Stimulated activated CD4-positive, alpha-beta T cell treated with anti-CD3 and anti-CD28 coated beads, Interleukin-4, amount 100 ng/mL, for 48 hours (primary cell): ENCODE results near the gene CHTF8.
"Not testable (repeated sequence)": the region's sequence is repeated elsewhere in the genome, so short reads cannot be mapped to it uniquely, and the experiment has no call there.

Source experiments
- DNase-seq, 2 donors: peaks; one replicate each; pipeline ENCODE4 v3.0.0-alpha.2; 2020; ENCODE audit warnings: low read depth in 2 of 2

The CHTF8 gene, protein sequence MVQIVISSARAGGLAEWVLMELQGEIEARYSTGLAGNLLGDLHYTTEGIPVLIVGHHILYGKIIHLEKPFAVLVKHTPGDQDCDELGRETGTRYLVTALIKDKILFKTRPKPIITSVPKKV

DNA sequence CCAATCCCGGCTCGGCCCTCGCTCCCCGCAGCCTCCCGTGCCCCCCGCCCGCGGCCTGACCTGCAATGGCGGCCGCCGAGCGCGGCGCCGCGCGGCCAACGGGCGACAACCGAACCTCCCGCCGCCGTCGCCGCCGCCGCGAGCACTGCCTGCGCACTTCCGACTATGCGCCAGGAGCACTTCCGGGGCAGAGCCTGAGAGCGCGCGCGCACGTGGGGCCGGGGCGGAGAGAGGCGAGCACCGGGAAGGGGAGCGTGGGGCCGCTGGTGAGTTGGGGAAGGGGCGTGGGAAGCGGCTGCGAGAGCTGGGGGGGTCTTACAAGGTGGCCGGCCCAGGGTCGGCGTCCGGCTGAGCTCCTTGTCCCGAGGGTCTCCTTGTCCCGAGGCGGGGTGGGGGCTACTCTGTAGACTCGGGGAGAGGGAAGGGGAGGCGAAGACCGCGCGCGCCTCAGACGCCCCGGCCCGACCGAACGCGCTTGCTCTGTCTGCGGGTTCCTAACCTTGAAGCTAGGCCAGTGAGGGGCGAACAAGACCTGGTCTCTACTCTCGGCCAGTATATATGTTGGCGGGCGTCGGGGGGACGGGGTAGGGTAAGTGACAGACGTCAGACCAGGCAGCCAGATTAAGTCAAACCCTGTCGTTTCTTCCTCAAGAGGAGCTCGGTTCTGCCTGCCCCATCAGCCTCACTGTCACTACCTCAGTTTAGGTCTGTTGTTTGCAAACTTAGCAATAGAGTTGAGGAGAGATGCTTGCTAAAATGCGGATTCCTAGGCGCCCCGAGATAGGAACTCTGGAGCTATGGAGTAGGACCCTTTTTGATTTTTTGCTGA is at the start of gene CHTF8, which contains the start of gene UTP4:
Gene CHTF8 (minus strand): TSS at position 165 of the 829 bp plus-strand sequence. CDS start 11,130 bp downstream, outside the sequence.
Gene UTP4 (plus strand): TSS at position 226 of the 829 bp plus-strand sequence. CDS start 811 bp downstream, outside the sequence.
- DNase-seq: peak; percentile 84 to 90

DNA sequence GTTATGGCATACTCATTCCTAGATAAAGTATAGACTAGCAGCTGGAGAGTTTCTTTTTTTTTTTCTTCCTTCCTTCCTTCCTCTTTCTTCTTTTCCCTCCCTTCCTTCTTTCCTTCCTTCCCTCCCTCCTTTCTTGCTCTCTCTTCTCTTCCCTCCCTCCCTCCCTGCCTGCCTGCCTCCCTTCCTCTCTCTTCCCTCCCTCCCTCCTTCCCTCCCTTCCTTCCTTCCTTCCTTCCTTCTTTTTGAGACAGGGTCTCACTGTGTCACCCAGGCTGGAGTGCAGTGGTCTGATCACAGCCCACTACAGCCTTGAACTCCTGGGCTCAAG is 47.6 kb upstream of the CHTF8 start:
- no peak for DNase-seq

DNA sequence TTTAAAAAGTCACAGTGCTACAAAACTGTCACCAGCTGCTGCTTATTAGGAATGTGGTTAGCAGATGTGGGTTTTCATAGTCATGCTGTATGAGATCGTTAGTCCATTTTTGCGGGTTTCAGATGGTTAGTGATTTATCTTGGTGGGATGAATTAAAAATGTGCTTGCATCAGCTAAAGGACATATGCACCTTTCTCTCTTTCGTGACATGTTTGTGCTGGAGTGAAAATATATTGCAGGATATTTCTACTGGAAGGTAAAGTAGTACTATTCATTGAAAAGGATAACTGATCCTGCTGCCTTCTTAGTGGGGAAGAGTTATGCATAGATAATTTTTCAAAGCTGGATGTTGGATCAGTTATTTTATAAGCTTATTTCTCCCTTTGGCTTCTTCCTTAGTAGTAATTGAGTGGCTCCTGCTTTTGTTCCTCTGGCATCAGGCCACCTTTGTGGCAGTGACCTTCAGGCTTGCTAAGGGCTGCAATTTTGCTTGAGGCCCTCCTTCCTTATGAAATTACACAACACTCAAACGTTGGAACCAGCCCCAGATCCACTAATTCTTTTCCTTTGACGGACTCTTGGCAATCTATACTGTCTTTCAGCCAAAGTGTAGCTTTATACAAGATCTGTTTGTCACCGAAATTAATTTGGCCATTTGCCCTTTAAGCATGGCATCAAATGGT is 47.1 kb upstream of the CHTF8 start:
- DNase-seq: no peak

DNA sequence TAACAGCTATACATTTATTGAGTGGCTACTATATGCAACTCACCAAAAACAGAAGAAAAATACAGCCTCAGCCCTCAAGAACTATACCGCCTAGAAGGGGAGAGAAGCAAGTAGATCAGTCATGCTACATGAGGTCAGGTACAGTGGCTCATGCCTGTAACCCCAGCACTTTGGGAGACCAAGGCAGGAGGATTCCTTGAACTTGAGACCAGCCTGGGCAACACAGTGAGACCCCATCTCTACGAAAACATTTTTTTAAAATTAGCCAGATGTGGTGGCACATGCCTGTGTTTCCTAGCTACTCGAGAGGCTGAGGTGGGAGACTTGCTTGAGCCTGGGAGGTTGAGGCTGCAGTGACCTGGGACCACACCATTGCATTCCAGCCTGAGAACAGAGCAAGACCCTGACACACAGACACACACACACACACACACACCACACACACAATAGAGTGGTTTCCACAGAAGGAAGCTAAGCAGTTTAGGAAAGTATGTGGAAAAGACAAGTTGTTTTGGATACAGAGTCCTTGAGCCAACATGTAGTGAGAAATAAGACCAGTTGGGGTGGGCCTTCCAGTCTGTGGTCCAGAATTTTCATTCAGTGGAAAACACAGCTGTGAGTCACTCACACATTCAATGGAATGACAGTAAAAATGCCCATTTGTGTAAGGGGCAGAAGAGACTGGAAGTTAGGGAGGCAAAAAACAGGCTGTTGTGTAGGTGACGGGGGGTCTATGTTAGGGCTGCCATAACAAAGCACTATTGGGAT is 43.8 kb upstream of the CHTF8 start:
- DNase-seq: no peak

DNA sequence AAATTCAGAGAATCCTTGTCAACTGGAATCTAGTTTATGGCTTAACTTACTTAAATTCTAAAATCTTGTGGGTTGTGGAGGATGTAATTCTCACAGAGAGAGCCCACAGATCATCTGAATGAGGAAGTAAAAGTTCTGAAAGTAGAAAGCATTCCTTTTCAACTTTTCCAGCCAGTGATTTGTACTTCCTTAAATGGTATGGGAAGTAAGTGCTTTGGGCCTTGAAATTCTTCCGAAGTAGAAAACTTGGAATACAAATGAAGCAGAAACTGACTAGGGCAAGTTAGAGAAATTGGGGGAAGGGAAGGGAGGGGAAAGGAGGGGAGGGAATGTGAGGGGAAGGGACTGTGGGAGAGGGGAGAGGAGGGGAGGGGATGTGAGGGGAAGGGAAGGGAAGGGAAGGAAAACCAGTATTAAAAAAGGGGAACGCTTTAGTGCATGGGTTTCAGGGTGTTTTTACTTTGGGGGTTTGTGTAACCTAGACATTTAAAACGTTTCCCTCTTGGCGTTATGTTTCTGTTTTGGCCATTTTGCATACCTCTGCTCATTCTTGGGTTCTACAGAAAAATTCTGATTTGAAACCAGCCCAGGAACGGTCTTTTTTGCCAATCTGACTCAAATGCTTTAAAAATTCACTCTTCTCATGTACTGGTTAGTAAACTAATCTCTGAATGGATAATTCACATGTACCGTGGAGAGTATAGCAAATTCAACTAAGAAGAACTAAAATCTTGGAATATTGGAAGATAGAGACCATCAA is 39.1 kb upstream of the CHTF8 start:
- DNase-seq: no peak

DNA sequence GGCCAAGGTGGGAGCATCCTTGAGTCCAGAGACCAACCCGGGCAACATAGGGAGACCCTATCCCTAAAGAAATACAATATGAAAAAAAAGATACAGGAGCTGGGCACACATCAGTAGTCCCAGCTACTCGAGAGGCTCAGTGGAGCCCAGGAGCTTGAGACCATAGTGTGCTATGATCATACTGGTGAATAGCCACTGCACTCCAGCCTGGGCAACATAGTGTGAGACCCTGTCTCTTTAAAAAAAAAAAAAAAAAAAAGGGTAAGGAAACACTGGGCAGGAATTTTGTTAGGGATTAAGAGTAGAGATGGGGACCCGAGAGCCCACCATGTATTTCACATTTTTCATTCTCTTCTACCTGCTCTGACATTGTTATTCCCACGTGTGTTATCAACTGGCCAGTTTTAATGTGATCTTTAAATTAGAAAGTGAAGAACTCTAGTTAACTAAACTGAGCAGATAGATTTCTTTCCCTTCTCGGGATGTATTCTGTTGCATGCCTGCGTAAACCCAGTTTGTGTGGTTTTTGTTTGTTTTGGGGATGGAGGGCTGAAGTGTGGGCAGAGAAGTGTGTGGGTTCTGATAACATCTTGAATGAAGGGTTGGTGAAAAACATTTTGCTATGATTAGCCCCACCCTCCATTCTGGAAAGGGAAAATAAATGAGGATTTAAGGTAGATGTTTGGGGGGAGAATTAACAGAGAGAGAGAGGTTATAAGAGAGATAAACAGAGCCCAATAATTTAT is 37.4 kb upstream of the CHTF8 start:
- no peak for DNase-seq

DNA sequence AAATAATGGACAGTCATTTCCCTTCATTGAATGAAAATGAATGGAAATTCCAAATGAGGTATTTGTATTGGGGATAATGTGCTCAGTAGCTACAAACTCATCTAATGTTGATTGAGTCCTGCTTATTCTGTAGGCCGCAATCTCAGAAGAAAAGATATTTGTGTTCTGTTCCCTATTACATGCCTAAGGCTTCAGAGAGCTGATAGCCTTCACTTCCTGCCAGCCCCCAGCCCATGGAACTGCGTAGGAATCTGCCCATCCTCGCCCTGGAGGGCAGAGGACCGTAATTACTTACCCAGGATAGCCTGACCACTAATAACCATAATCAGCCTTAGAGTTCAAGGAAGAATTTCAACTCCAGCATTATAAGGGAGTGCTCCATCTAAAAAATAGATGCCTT is 36.7 kb upstream of the CHTF8 start:
- DNase-seq: no peak

DNA sequence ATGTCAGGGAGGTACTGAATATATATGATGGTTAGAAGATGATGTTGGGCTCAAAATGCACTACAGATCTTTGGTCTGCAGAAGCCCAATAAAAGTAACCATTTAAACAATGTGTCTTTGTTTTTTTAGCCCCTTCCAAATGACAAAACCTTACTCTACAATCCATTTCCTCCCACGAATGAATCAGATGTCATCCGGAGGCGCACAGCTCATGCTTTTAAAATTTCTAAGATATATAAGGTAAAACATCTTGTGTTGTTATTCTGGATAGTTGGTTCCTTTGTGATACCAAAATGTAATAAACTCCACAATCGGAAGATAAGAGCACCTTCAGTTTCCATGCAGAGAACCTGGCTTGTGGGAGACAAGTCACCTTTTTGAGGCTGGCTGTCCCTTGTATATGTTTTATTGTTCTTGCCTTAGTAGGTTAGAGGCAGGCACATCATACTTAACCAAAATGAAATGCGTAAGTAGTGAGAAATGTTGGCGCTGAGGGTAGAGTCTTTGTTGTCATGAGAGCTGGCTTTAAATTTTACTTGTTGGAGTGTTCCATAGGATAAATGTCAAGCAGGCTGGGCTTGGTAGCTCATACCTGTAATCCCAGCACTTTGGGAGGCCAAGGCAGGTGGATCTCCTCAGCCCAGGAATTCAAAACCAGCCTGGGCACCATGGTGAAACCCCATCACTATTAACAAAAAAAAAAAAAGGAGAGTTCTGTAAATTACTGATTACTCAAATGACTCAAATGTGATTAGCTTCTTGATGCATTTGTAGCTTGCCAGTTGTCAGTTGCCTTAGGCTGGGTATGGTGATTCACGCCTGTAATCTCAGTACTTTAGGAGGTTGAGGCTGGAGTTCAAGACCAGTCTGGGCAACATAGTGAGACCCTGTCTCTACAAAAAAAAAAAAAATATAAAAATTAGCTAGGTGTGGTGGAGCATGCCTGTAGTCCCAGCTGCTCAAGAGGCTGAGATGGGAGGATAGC is 34.9 kb upstream of the CHTF8 start:
- DNase-seq: no peak

DNA sequence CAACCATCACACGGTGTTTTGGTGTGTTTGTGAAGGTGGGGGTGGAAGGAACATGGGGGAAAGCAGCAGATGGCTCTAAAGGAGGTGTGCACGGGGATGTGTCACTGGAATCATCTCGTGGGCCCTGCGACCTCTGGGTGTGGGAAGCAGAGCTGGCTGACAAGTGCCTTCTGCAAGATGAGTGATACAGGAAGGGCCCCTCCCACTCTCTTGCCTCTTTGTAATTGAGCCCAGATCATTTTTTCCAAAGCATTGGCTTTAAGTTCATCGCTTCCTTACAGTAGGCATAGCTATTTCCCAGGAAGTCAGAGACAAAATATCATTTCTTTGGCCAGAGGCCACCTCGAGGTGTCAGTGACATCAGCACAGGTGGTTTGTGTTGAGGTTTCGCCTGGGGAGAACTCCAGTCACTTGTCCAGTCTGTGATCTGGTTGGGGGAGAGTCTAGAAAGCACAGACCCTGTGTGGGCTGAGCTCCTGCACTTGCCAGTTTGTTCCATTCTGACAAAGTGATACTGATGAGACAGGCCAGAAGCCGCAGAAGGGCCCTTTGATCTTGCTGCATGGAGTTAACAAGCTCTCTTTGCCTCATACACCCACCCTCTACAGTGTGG is 33.9 kb upstream of the CHTF8 start:
- peak; percentile 59 to 76 for DNase-seq

DNA sequence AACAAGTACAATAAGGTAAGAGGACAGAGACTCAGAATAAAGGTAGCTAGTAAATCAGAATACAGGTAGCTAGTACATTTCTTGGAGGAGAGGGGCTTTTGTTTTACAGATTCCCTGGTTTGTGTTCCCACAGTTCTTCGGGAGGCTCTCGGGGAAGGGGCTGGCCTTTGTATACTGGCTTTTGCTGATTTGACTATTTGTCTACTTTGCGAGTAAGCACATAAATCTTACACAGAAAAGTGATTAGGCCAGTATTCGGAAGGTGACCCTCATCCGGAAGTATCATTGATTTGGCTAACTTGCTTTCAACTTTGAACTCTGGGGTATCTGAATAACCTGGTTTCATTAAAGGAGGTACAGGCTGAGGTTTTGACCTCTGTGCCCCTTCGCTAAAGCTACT is 33.2 kb upstream of the CHTF8 start:
- no peak for DNase-seq

DNA sequence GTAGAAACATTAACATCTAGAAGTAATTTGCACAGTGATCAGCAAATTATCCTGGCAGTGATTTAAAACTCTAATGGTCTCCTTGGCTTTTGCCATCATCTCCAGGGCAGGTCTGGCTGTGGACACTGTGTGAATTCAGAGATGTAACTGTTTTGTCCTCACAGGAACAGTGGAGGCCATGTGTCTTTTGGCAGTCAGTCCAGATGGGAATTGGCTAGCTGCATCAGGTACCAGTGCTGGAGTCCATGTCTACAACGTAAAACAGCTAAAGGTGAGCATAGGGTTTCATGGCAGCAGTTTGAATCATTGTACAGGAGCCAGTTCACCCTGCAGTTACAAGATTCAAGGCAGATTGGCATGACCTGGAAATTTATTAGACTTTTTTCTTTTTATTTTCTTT is 27.8 kb upstream of the CHTF8 start:
- DNase-seq: no peak

DNA sequence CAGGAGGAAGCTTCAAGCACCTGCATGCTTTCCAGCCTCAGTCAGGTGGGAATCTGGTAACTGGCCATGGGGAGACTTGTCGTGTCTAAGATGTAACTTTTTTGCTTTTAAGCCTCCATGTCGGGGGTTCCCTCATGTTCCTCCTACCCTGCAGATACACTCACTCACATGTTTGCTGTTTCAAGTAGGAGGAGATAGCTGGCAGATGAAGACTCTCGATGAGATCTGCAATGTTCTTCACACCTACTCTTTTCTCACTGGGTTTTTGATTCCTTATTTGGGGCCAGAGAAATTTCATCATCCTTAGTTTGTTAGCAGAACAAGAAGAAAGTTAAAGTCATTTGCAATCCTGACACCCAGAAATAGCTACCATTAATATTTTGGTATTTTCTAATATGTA is 24.8 kb upstream of the CHTF8 start:
- DNase-seq: no peak

DNA sequence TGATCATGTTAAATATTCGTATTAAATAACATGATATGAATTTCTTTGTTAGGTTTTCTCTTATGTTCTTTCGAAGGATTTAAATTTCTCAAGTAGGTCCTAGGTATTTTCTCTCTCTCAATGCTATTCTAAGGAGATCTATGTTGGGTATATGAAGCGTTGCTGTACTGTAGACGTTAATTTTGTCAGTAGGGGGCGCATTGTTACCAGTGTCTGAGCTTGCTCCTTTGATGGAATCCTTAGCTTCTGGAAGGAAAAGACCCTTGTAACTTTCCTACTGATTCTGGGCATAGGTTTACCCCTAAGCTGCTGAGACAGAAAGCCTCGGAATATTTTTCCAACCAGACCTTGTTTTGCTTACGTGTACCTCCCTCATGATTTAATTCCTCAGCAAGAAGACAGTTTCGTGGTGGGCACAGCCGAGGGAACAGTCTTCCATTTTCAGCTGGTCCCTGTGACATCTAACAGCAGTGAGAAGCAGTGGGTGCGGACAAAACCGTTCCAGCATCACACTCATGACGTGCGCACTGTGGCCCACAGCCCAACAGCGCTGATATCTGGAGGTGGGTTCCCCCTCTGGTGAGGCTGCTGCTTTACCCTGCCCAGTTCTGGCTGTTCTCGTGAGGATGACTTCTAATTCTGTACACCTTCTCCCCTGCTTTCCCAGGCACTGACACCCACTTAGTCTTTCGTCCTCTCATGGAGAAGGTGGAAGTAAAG is 17.9 kb upstream of the CHTF8 start:
- DNase-seq: peak in 1 of 2 donors; percentile 34

DNA sequence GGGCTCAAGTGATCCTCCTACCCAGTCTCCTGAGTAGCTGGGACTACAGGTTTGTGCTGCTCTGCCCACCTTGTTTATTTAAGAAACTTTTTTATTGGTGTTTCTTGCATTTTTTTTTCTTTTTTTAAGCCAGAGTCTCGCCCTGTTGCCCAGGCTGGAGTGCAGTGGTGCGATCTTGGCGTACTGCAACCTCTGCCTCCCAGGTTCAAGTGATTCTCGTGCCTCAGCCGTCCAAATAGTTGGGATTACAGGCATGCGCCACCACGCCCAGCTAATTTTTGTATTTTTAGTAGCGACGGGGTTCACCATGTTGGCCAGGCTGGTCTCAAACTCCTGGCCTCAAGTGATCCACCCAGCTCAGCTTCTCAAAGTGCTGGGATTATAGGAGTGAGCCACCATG is 17.2 kb upstream of the CHTF8 start:
- DNase-seq: not testable (repeated sequence)

DNA sequence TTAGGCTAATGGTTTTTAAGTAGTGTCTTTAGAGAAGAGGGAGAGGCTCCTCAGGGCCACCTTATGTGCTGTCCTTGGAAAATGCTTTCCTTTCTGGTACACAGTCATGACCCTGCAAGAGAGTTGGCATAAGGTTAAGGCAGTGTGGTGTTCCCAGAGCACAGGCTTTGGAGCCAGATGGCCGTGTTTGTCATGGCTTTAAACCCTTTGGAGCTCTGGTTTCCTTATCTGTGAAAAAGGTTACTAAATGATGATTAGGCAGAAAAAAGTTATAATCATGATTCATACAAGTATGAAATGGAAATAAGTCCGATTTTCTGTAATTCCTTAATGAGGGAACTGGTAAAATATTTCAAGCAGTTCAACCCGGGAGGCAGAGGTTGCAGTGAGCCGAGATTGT is 13.3 kb upstream of the CHTF8 start:
- DNase-seq: no peak

DNA sequence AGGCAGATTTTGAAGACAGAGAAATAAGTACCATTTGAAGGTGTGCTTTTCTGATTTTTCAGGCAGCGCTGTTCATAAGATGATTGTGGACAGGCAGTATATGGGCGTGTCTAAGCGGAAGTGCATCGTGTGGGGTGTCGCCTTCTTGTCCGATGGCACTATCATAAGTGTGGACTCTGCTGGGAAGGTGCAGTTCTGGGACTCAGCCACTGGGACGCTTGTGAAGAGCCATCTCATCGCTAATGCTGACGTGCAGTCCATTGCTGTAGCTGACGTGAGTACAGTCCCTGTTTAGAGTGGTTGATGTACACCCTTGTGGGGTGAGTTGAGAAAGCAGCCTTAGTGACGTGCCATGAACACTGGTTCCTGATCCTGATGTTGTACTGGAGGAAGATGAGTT is 10.7 kb upstream of the CHTF8 start:
- DNase-seq: no peak

DNA sequence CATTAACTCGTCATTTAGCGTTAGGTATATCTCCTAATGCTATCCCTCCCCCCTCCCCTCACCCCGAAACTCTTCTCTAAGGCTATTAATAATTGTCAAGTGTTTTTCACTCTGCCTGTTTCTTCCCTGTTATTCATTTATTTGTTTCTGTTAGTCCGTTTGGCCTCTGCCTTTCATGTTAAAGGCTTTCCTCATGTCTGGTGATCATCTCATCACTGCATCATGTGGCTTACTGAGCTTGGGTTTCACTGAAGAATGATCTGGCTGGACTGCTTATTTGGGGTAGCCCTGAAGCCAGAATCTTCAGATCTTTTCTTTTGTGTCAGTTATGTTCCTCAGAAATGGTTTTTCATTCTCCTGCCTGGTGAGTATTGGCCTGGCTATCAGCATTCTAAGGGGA is 9.5 kb upstream of the CHTF8 start:
- DNase-seq: no peak

DNA sequence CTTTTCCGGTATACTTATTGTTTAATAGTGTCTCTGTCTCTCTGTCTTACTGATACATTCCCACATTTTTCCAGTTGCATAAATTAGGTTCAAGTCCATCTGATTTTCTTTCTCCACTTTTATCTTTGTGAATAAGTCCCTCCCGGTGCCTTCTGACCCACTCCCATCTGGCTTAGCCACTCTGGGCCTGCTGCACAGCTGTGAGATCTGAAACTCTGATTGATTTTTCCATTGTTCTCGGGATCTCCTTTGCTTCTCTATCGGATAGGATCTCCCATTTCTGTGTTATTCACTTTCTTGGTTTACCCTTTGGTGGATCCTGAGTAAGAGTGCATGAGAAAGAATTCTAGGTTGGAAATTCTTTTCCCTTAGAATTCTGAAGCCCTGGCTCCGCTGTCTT is 8.6 kb upstream of the CHTF8 start:
- no peak for DNase-seq
